ENCODE data around the gene LYPD3. TPM values are rescaled to one million over a fixed set of nuclear protein-coding genes. Genes with fewer than 3 reads are reported as not detected.
A peak's percentile ranks its signal among the peaks of the same experiment; 100 is the strongest.

Gene LYPD3
- total and polyA plus RNA-seq, 11 donors, result 0.08 to 0.77 (median 0.37) TPM; not detected in 4

DNA sequence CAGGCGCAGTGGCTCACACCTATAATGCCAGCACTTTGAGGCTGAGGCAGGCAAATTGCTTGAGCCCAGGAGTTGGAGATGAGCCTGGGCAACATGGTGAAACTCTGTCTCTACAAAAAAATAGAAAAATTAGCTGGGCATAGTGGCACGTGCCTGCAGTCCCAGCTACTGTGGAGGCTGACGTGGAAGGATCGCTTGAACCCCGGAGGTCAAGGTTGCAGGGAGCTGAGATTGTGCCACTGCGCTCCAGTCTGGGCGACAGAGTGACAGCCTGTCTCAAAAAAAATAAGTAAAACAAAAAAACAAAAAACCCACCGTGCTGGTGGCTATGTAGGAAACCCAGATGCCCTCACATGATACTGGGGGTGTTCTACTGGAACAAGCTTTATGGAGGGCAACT lies 22.8 kb upstream of the LYPD3 start:
- WGBS, 4 donors, result 92 to 95% (median 95%) methylated on average over 8 of the region's 8 CpGs

DNA sequence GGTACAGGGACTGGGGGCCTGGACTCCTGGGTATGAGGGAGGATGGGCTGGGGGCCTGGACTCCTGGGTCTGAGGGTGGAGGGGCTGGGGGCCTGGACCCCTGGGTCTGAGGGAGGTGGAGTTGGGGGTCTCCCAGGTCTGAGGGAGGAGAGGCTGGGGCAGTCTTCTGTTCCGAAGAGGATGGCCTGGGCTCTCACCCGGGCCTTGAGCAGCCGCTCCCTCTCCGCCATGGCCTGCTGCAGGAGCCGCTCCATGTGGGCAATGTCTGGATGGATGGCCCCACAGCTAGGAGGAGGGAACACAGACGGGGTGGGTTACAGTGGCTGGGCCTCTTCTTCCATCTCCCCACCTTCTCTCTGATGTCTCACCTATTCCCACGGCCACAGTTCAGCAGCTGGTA lies 21.0 kb upstream of the LYPD3 start:
- Histone ChIP-seq H3K9me3 (no peaks in the 10 kb centered on the region), H3K4me3 (no peak overlapping the region), H3K36me3 (peaks cover 0 to 8% (median 0%) of the 10 kb centered on the region in 9 donors), H3K4me1 (no peaks in the 10 kb centered on the region), H3K27me3 (no peaks in the 10 kb centered on the region), H3K27ac (no peak overlapping the region)
- intact Hi-C loops (cut with DNase I), result no loop called here
- no peak for TF ChIP-seq CTCF (IDR thresholded peaks at IDR 0.05)
- no peak for TF ChIP-seq POLR2A (IDR thresholded peaks at IDR 0.05)
- DNase-seq (no peak), ATAC-seq (peak in 1 of 4 donors; percentile 33)
- WGBS, 4 donors, result 85 to 97% (median 95%) methylated on average over 5 to 7 of the region's 7 CpGs

More for the DNA sequence above, 22.8 kb upstream of the LYPD3 start:
- no peaks in the 10 kb centered on the region for H3K9me3 ChIP-seq
- DNase-seq (no peak), ATAC-seq (no peak)
- no peaks in the 10 kb centered on the region for H3K27me3 ChIP-seq
- no peaks in the 10 kb centered on the region for H3K4me1 ChIP-seq
- H3K4me3 ChIP-seq, result no peak overlapping the region
- intact Hi-C loops (cut with DNase I), result no loop called here
- no peak overlapping the region for H3K27ac ChIP-seq
- H3K36me3 ChIP-seq, result peaks cover 0 to 13% (median 0%) of the 10 kb centered on the region in 9 donors
- TF ChIP-seq CTCF (IDR thresholded peaks at IDR 0.05), result no peak
- no peak for TF ChIP-seq POLR2A (IDR thresholded peaks at IDR 0.05)

- DNase-seq (no peak), ATAC-seq (no peak)
- H3K9me3 ChIP-seq, result no peaks in the 10 kb centered on the region
- peaks cover 0 to 5% (median 0%) of the 10 kb centered on the region in 9 donors for H3K36me3 ChIP-seq
- no peak overlapping the region for H3K4me3 ChIP-seq
- no peak overlapping the region for H3K27ac ChIP-seq
- no peaks in the 10 kb centered on the region for H3K27me3 ChIP-seq
- TF ChIP-seq POLR2A (IDR thresholded peaks at IDR 0.05) (no peak), CTCF (IDR thresholded peaks at IDR 0.05) (no peak)
- H3K4me1 ChIP-seq, result no peaks in the 10 kb centered on the region
- WGBS, 4 donors, result 67 to 79% (median 74%) methylated on average over 6 of the region's 6 CpGs
- intact Hi-C loops (cut with DNase I), result no loop called here
Observed at GRCh38 chr19:43485951-43486350, 20.5 kb upstream of the LYPD3 start.

DNA sequence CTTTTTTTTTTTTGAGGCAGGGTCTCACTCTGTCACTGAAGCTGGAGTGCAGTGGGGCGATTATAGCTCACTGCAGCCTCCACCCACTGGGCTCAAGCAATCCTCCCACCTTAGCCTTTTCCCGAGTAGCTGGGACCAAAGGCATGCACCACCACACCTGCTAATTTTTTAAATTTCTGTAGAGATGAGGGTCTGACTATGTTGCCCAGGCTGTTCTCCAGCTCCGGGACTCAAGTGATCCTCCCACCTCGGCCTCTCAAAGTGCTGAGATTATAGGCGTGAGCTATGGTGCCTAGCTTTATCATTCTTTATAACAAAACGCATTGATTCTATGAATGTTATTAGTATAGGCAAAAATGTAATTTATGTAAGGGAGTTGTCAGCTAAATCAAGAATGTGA lies 17.9 kb upstream of the LYPD3 start:
- Histone ChIP-seq H3K36me3 (peaks cover 0 to 6% (median 0%) of the 10 kb centered on the region in 9 donors), H3K27ac (no peak overlapping the region), H3K4me3 (no peak overlapping the region), H3K4me1 (no peaks in the 10 kb centered on the region), H3K9me3 (no peaks in the 10 kb centered on the region), H3K27me3 (no peaks in the 10 kb centered on the region)
- ATAC-seq (no peak), DNase-seq (no peak)
- 92 to 96% (median 95%) methylated on average over 6 of the region's 6 CpGs for WGBS, 4 donors
- intact Hi-C loops (cut with DNase I), result no loop called here
- no peak for TF ChIP-seq CTCF (IDR thresholded peaks at IDR 0.05)
- no peak for TF ChIP-seq POLR2A (IDR thresholded peaks at IDR 0.05)
